Endothelial cell of umbilical vein (primary cell): ENCODE results near the gene MORC2. TPM values are rescaled to one million over a fixed set of nuclear protein-coding genes. Genes with fewer than 3 reads are reported as not detected.

Experiments
- BruUV-seq: library from RNA; stranded (reverse); fragments of 400-500 nt; replicated peaks from 2 replicates; lab custom pipeline; 2021; lab: Mats Ljungman, UMichigan
- CTCF ChIA-PET: fragments of 300-600, 350-600 bp; sonication (Branson Sonifier 250); formaldehyde crosslinking; loops from one replicate; lab custom pipeline; 2021; ENCODE audit warnings: antibody characterized with exemption, inconsistent platforms; lab: Charles Lee
- POLR2A ChIA-PET: fragments of 300-600, 350-600 bp; sonication (Branson Sonifier 250); formaldehyde crosslinking; loops from one replicate; lab custom pipeline; 2021; ENCODE audit warnings: antibody characterized with exemption, inconsistent platforms; lab: Charles Lee
- DNase-seq: peaks from one replicate; pipeline ENCODE4 v3.0.0-alpha.2; 2011; ENCODE audit warnings: low read depth, low spot score
- FAIRE-seq: peaks from 2 replicates; lab custom pipeline; 2011; peaks lifted over from hg19 to GRCh38; lab: Jason Lieb, UNC
- H2AFZ ChIP-seq: 2 replicates; pipeline ENCODE4 v1.6.0; 2012; ENCODE audit warnings: low read depth, low read length, control low read depth, inconsistent platforms
- H3K27ac ChIP-seq: 2 replicates; pipeline ENCODE4 v1.5.1; 2011; ENCODE audit warnings: low read depth, mild to moderate bottlenecking, control low read depth, low read length, moderate library complexity; ENCODE audit not compliant: insufficient read depth
- H3K27me3 ChIP-seq, 2 experiments: 2 replicates each; pipeline versions ENCODE4 v1.6.0 to v1.6.1; 2011; ENCODE audit warnings: low read length in 2 of 2, mixed read lengths in 1 of 2; ENCODE audit not compliant: control insufficient read depth in 2 of 2, insufficient read depth in 2 of 2
- H3K36me3 ChIP-seq, 2 experiments: 2 replicates in 1 of 2; 3 replicates in 1 of 2; pipeline ENCODE4 v1.5.1; 2011; ENCODE audit warnings: low read length in 2 of 2, mild to moderate bottlenecking in 1 of 2, moderate library complexity in 1 of 2; ENCODE audit not compliant: control insufficient read depth in 2 of 2, insufficient read depth in 2 of 2; ENCODE audit errors: extremely low read depth in 1 of 2
- H3K4me1 ChIP-seq: 3 replicates; pipeline ENCODE4 v1.5.1; 2011; ENCODE audit warnings: mild to moderate bottlenecking, low read length; ENCODE audit not compliant: control insufficient read depth, insufficient read depth; ENCODE audit errors: extremely low read depth
- H3K4me2 ChIP-seq: 2 replicates; pipeline ENCODE4 v1.6.1; 2011; ENCODE audit warnings: low read length, control low read depth, mixed read lengths; ENCODE audit not compliant: insufficient read depth
- H3K4me3 ChIP-seq, 3 experiments: fragments of 200-600 bp in 1 of 3; sonication (generic), shearing (Covaris generic) in 1 of 3; replicated peaks in 1 of 3; 2 replicates each; pipeline ENCODE4 v1.5.1; 2011 to 2016; ENCODE audit warnings: control low read depth in 3 of 3, low read length in 3 of 3, mild to moderate bottlenecking in 2 of 3, inconsistent platforms in 1 of 3, low read depth in 1 of 3, moderate library complexity in 1 of 3; ENCODE audit not compliant: insufficient read depth in 1 of 3
- H3K79me2 ChIP-seq: 2 replicates; pipeline ENCODE4 v1.6.0; 2012; ENCODE audit warnings: low read length, inconsistent platforms; ENCODE audit not compliant: control insufficient read depth, insufficient read depth
- H3K9ac ChIP-seq: replicated peaks from 2 replicates; pipeline ENCODE3; 2011; ENCODE audit warnings: low read length, control low read depth; ENCODE audit not compliant: insufficient read depth; ENCODE audit errors: extremely low read depth
- H3K9me1 ChIP-seq: replicated peaks from 3 replicates; pipeline ENCODE4 v1.6.0; 2011; ENCODE audit warnings: mild to moderate bottlenecking, low read length; ENCODE audit not compliant: control insufficient read depth, insufficient read depth; ENCODE audit errors: extremely low read depth
- H3K9me3 ChIP-seq: replicated peaks from 2 replicates; pipeline ENCODE4 v1.5.1; 2012; ENCODE audit warnings: low read length, inconsistent platforms; ENCODE audit not compliant: control insufficient read depth, insufficient read depth
- H4K20me1 ChIP-seq: replicated peaks from 2 replicates; pipeline ENCODE3; 2011; ENCODE audit warnings: mild to moderate bottlenecking, low read length; ENCODE audit not compliant: control insufficient read depth, insufficient read depth; ENCODE audit errors: extremely low read depth
- CTCF ChIP-seq, 2 donors: IDR thresholded peaks; 1 replicate in 1 of 2; 2 replicates in 1 of 2; pipeline ENCODE4 v1.5.1; 2011; ENCODE audit warnings: low read length in 2 of 2, mild to moderate bottlenecking in 2 of 2, moderate library complexity in 2 of 2, control low read depth in 1 of 2, inconsistent platforms in 1 of 2, low read depth in 1 of 2; ENCODE audit not compliant: insufficient read depth in 1 of 2; ENCODE audit errors: extremely low read depth in 1 of 2
- EZH2 ChIP-seq: IDR thresholded peaks from 2 replicates; pipeline ENCODE4 v1.6.1; 2012; ENCODE audit warnings: borderline replicate concordance, low read depth, mild to moderate bottlenecking, moderate library complexity, low read length, inconsistent platforms; ENCODE audit not compliant: severe bottlenecking
- FOS ChIP-seq: IDR thresholded peaks from 2 replicates; pipeline ENCODE4 v1.6.1; 2011; ENCODE audit warnings: mild to moderate bottlenecking, low read length, moderate library complexity, borderline replicate concordance; ENCODE audit not compliant: insufficient read depth
- GATA2 ChIP-seq: IDR thresholded peaks from 2 replicates; pipeline ENCODE4 v1.7.0; 2011; ENCODE audit warnings: low read depth, mild to moderate bottlenecking, moderate library complexity, mixed read lengths, low read length; ENCODE audit not compliant: insufficient read length, insufficient read depth
- JUN ChIP-seq: IDR thresholded peaks from 2 replicates; pipeline ENCODE4 v1.6.1; 2011; ENCODE audit warnings: borderline replicate concordance, low read depth; ENCODE audit not compliant: insufficient read length, insufficient read depth
- MYC ChIP-seq: IDR thresholded peaks from one replicate; pipeline ENCODE4 v1.6.1; 2011; ENCODE audit warnings: mild to moderate bottlenecking, low read depth, low read length
- POLR2A ChIP-seq: IDR thresholded peaks from 2 replicates; pipeline ENCODE4 v1.6.1; 2012; ENCODE audit warnings: low read depth, mild to moderate bottlenecking, control low read depth, low read length
- POLR2AphosphoS5 ChIP-seq: IDR thresholded peaks from 2 replicates; pipeline ENCODE4 v1.6.1; 2012; ENCODE audit warnings: low read depth, mild to moderate bottlenecking, control low read depth, low read length, moderate library complexity; ENCODE audit not compliant: insufficient read depth
- dilution Hi-C: fragments of 300-500 bp; cut with MboI; formaldehyde crosslinking; loops from one replicate; pipeline ENCODE4 v1.15.0; 2019; ENCODE audit warnings: low sequenced_read_pairs; ENCODE audit not compliant: extremely low pct_ligation_motif_present
- intact Hi-C: fragments of 100-400 bp; cut with micrococcal nuclease; formaldehyde crosslinking; loops from one replicate; pipeline ENCODE4 v1.10.0; 2022
- polyA plus RNA-seq, 4 experiments: library from polyadenylated mRNA; depleted of rRNA in 3 of 4; stranded (reverse) in 3 of 4; unstranded in 1 of 4; fragments of >200 nt; gene quantifications; 2 replicates each; pipeline versions ENCODE4 v1.2.1 to v1.2.3, GENCODE V29; 2011 to 2012; ENCODE audit warnings: missing spikeins in 1 of 4
- total RNA-seq: library from RNA; stranded (reverse); gene quantifications from 2 replicates; pipeline ENCODE4 v1.2.3, GENCODE V29; 2021
- TF ChIP-seq, protein P1 (sequence below): IDR thresholded peaks from 2 replicates; pipeline ENCODE4 v1.6.1; 2011; ENCODE audit not compliant: insufficient read depth, insufficient read length

MORC2 gene
- total and polyA plus RNA-seq, 2 donors (not counting 3 experiments of a cell fraction or from before 2014, with no cell fraction given) = 11.6 to 34.7 TPM

DNA sequence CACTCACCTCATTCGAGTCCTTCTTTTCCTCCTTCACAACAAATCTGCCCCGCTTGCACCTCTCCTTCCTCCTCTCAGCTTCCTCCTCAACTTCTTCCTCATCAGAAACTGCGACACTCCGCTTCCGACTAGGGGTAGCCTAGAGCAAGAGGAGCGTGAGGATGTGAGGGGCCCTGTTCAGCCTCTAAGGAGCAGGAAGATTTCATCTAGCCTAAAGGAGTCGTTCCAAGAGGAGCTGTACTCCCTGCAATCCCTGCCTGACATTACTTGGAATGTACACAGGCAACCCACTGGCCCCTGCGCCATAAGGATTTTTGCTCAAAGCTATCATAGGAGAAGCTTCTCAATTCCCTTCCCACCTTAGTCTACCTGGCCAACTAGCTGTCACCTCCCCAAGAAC, 34.5 kb downstream of the MORC2 start:
- intact Hi-C loops (no loop called here), dilution Hi-C loops (loop anchor here (10.0 kb wide), 1 partner anchor 239 kb away; the partner anchor contains the start of gene OSBP2)
- ChIA-PET CTCF (interaction anchor here (1.2 to 1.4 kb wide), 2 partner anchors 151 to 171 kb away, joined by 3 to 4 read pairs; no protein-coding TSS in a partner anchor), POLR2A (no interaction called here)
- FAIRE-seq (no peak), DNase-seq (no peak)
- H3K36me3 ChIP-seq = peaks cover 29 to 66% of the 10 kb centered on the region in 2 experiments
- H3K79me2 ChIP-seq = no peaks in the 10 kb centered on the region
- no peak overlapping the region for H2AFZ ChIP-seq
- H3K4me3 ChIP-seq = no peak overlapping the region
- no TSS peak for BruUV-seq
- no peaks in the 10 kb centered on the region for H3K9me3 ChIP-seq
- no peak overlapping the region for H3K27ac ChIP-seq
- no peaks in the 10 kb centered on the region for H4K20me1 ChIP-seq
- TF ChIP-seq POLR2A = no peak
- no peak for TF ChIP-seq POLR2AphosphoS5
- TF ChIP-seq EZH2 = no peak
- TF ChIP-seq GATA2 = no peak
- TF ChIP-seq FOS = no peak
- TF ChIP-seq, protein P1, sequence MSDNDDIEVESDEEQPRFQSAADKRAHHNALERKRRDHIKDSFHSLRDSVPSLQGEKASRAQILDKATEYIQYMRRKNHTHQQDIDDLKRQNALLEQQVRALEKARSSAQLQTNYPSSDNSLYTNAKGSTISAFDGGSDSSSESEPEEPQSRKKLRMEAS = no peak
- no peak for TF ChIP-seq MYC
- TF ChIP-seq JUN = no peak
- no peak for TF ChIP-seq CTCF (IDR thresholded peaks at IDR 0.05; ENCODE audit: extremely low read depth in 1 of 2, insufficient read depth in 1 of 2, low read depth in 1 of 2, low read length in 2 of 2)
- no peak overlapping the region for H3K9ac ChIP-seq
- no peak overlapping the region for H3K4me2 ChIP-seq
- H3K27me3 ChIP-seq = no peaks in the 10 kb centered on the region
- no peaks in the 10 kb centered on the region for H3K4me1 ChIP-seq
- H3K9me1 ChIP-seq = no peaks in the 10 kb centered on the region
